Muscle of leg (tissue), 11 donors: ENCODE data around the gene FERMT1. TPM values are rescaled to one million over a fixed set of nuclear protein-coding genes. Genes with fewer than 3 reads are reported as not detected.

Source experiments
- DNase-seq: peaks from one replicate; pipeline ENCODE4 v3.0.0; 2013
- H3K27ac ChIP-seq: one replicate; pipeline ENCODE4 v1.5.1; 2013; ENCODE audit warnings: mild to moderate bottlenecking, low read length, control low read depth
- H3K27me3 ChIP-seq: one replicate; pipeline ENCODE4 v1.6.1; 2013; ENCODE audit warnings: low read length; ENCODE audit not compliant: control insufficient read depth, insufficient read depth
- H3K36me3 ChIP-seq: one replicate; pipeline ENCODE4 v1.6.1; 2013; ENCODE audit warnings: low read length; ENCODE audit not compliant: control insufficient read depth, insufficient read depth
- H3K4me1 ChIP-seq: one replicate; pipeline ENCODE4 v1.6.1; 2013; ENCODE audit warnings: low read length; ENCODE audit not compliant: control insufficient read depth, insufficient read depth
- H3K4me3 ChIP-seq: one replicate; pipeline ENCODE4 v1.5.1; 2013; ENCODE audit warnings: low read length, control low read depth
- H3K9me3 ChIP-seq: replicated peaks from 2 replicates; pipeline ENCODE4 v1.6.1; 2013; ENCODE audit warnings: low read depth, low read length; ENCODE audit not compliant: control insufficient read depth
- WGBS: methylation state at CpG from one replicate; pipeline ENCODE4 v1.1.5; 2013; ENCODE audit warnings: missing lambda C conversion rate; ENCODE audit not compliant: insufficient coverage; 5-methylcytosine and 5-hydroxymethylcytosine counted together
- polyA plus RNA-seq, 8 donors: library from polyadenylated mRNA; unstranded; fragments of 120-200 nt; gene quantifications; one replicate each; pipeline versions ENCODE4 v1.2.1 to v1.2.3, GENCODE V29; 2013; ENCODE audit warnings: inconsistent platforms in 1 of 8, low replicate concordance in 1 of 8; ENCODE audit not compliant: insufficient read length in 8 of 8, insufficient read depth in 1 of 8
- total RNA-seq: library from RNA; stranded (reverse); fragments of 120-200 nt; gene quantifications from one replicate; pipeline ENCODE4 v1.2.4, GENCODE V29; 2013

The FERMT1 gene
- total and polyA plus RNA-seq, 9 donors = 0.23 to 2.6 (median 0.42) TPM

DNA sequence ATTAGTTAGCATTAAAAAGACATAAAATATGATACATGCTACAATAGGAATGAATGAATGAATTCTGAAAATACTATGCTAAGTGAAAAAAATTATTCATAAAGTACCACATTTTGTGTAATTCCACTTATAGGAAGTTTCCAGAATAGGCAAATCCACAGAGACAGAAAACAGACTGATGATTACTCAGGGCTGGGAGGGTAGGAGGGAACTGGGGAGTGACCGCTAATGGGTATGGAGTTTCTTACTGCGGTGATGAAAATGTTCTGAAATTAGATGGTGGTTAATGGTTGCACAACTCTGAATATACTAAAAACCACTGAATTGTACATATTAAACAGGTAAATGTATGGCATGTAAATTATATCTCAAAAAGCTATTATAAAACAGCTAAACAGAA lies 22.6 kb downstream of the FERMT1 start:
- Histone ChIP-seq H3K4me1 (no peaks in the 10 kb centered on the region), H3K4me3 (no peak overlapping the region), H3K27ac (no peak overlapping the region), H3K27me3 (no peaks in the 10 kb centered on the region), H3K9me3 (no peaks in the 10 kb centered on the region), H3K36me3 (no peaks in the 10 kb centered on the region)
- DNase-seq = no peak
- WGBS = no CpG with 5 or more reads among the region's 2 CpGs

GRCh38 chr20:6099819-6100218 lies 23.0 kb downstream of the FERMT1 start:
- H3K27ac ChIP-seq = no peak overlapping the region
- no peaks in the 10 kb centered on the region for H3K4me1 ChIP-seq
- no peaks in the 10 kb centered on the region for H3K36me3 ChIP-seq
- no peak overlapping the region for H3K4me3 ChIP-seq
- no peaks in the 10 kb centered on the region for H3K27me3 ChIP-seq
- no peaks in the 10 kb centered on the region for H3K9me3 ChIP-seq
- DNase-seq = no peak

- Histone ChIP-seq H3K4me1 (no peaks in the 10 kb centered on the region), H3K4me3 (no peak overlapping the region), H3K27me3 (no peaks in the 10 kb centered on the region), H3K9me3 (no peaks in the 10 kb centered on the region), H3K27ac (no peak overlapping the region), H3K36me3 (no peaks in the 10 kb centered on the region)
- WGBS = 67% methylated on average over 1 of the region's 5 CpGs
- DNase-seq = no peak
Measured at GRCh38 chr20:6095409-6095808, 27.4 kb downstream of the FERMT1 start.

DNA sequence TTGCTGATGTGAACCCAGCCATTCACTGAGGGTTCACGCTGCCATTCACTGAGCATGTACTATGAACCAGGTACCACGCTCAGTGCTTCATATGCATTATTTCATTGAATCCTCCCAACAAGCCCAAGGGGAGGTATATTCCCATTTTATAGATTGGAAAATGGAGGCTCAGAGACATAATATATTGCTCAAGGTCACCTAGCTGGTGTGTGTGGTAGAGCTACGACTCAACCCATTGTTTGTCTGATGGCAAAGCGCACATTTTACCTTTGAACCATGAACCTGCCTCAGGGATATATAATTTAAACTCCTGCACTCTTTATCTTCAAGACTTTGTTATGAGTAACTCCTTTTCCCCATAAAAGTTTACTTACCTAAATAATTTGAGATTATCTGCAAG lies 28.3 kb downstream of the FERMT1 start:
- WGBS = no CpG with 5 or more reads among the region's 4 CpGs
- no peak for DNase-seq
- H3K27ac ChIP-seq = no peak overlapping the region

GRCh38 chr20:6094063-6094462 lies 28.8 kb downstream of the FERMT1 start:
- H3K27me3 ChIP-seq = no peaks in the 10 kb centered on the region
- no peak overlapping the region for H3K4me3 ChIP-seq
- no peak overlapping the region for H3K27ac ChIP-seq
- 60% methylated on average over 1 of the region's 3 CpGs for WGBS
- H3K9me3 ChIP-seq = no peaks in the 10 kb centered on the region
- H3K4me1 ChIP-seq = no peaks in the 10 kb centered on the region
- DNase-seq = no peak
- no peaks in the 10 kb centered on the region for H3K36me3 ChIP-seq

More for the DNA sequence above, 28.3 kb downstream of the FERMT1 start:
- no peaks in the 10 kb centered on the region for H3K4me1 ChIP-seq
- no peaks in the 10 kb centered on the region for H3K9me3 ChIP-seq
- no peaks in the 10 kb centered on the region for H3K36me3 ChIP-seq
- H3K27me3 ChIP-seq = no peaks in the 10 kb centered on the region
- H3K4me3 ChIP-seq = no peak overlapping the region

- Histone ChIP-seq H3K27ac (no peak overlapping the region), H3K36me3 (no peaks in the 10 kb centered on the region), H3K27me3 (no peaks in the 10 kb centered on the region), H3K9me3 (no peaks in the 10 kb centered on the region), H3K4me1 (no peaks in the 10 kb centered on the region), H3K4me3 (no peak overlapping the region)
- no peak for DNase-seq
- WGBS = 100% methylated on average over 5 of the region's 8 CpGs
Measured at GRCh38 chr20:6091661-6092060, 31.2 kb downstream of the FERMT1 start.

- no peak overlapping the region for H3K4me3 ChIP-seq
- no peaks in the 10 kb centered on the region for H3K36me3 ChIP-seq
- 75% methylated on average over 1 of the region's 2 CpGs for WGBS
Measured at GRCh38 chr20:6086868-6087267, 36.0 kb downstream of the FERMT1 start.

DNA sequence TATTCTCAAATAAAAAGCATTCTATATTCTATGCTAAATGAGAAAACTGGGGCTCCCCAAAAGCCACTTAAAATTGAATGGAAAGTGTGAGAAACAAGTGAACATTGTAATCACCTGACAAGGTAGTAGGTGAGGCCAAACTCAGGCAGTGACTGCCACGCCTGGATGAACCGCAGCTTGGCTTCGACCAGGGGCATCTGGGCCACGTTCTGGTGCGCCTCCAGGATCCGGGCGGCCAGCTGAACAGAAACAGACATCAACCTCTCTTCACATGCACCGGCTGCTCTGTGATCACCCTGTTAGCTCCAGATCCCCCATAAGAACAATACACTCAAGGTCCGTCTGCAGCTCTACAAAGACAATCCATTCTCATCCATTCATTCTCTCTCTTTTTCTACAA lies 38.9 kb downstream of the FERMT1 start:
- no peak for DNase-seq
- no peak overlapping the region for H3K4me3 ChIP-seq
- no peak overlapping the region for H3K27ac ChIP-seq
- H3K9me3 ChIP-seq = no peaks in the 10 kb centered on the region
- no peaks in the 10 kb centered on the region for H3K36me3 ChIP-seq
- WGBS = 86% methylated on average over 9 of the region's 9 CpGs
- peaks cover 2% of the 10 kb centered on the region for H3K27me3 ChIP-seq
- no peaks in the 10 kb centered on the region for H3K4me1 ChIP-seq

More at GRCh38 chr20:6086868-6087267, 36.0 kb downstream of the FERMT1 start:
- Histone ChIP-seq H3K9me3 (no peaks in the 10 kb centered on the region), H3K27ac (no peak overlapping the region), H3K27me3 (peaks cover 2% of the 10 kb centered on the region), H3K4me1 (no peaks in the 10 kb centered on the region)
- DNase-seq = no peak

GRCh38 chr20:6081236-6081635 lies 41.6 kb downstream of the FERMT1 start:
- DNase-seq = no peak
- H3K36me3 ChIP-seq = no peaks in the 10 kb centered on the region
- WGBS = 82% methylated on average over 2 of the region's 2 CpGs
- peaks cover 2% of the 10 kb centered on the region for H3K27me3 ChIP-seq
- H3K27ac ChIP-seq = no peak overlapping the region
- peaks cover 11% of the 10 kb centered on the region for H3K4me1 ChIP-seq
- no peaks in the 10 kb centered on the region for H3K9me3 ChIP-seq
- no peak overlapping the region for H3K4me3 ChIP-seq

DNA sequence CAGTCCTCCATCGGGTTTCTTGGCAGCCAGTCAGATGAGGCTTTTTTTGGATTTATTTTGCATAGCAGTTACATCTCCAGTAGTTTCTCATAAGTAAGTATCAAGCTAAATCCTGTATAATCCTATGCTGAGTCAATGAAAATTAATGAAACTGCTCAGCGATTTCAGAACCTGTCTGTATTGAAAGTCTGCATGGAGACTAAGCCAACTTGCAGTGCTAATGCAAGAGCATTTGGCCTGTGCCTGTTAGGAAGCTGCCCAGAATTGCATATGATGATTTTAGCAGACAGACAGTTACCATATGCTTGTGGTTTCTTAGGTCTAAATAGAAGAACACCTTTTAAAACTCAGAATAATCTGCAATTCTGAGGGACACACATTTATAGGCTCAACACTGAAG lies 43.8 kb downstream of the FERMT1 start:
- H3K27ac ChIP-seq = peak overlapping the region; percentile 29
- H3K4me3 ChIP-seq = no peak overlapping the region
- peak; percentile 90 for DNase-seq
- peaks cover 28% of the 10 kb centered on the region for H3K4me1 ChIP-seq
- 22% methylated on average over 1 of the region's 2 CpGs for WGBS
- no peaks in the 10 kb centered on the region for H3K9me3 ChIP-seq
- H3K36me3 ChIP-seq = no peaks in the 10 kb centered on the region
- H3K27me3 ChIP-seq = peaks cover 2% of the 10 kb centered on the region
